ENCODE measurements around the gene STK17B. TPM values are rescaled to one million over a fixed set of nuclear protein-coding genes. Genes with fewer than 3 reads are reported as not detected.
A peak's percentile ranks its signal among the peaks of the same experiment; 100 is the strongest.

STK17B gene
- total RNA-seq, 2 experiments from 2014 or later: 237 to 250 TPM

GRCh38 chr2:196186266-196186980, 15.0 kb upstream of the STK17B start:
- no peaks in the 10 kb centered on the region for H3K27me3 Mint-ChIP-seq
- ATAC-seq (no peak), DNase-seq (no peak)
- POLR2A ChIA-PET: interaction anchor here (0.6 kb wide), 1 partner anchor 33 kb away, joined by 3 read pairs; no protein-coding TSS in a partner anchor
- no peak for TF ChIP-seq CTCF (IDR thresholded peaks at IDR 0.05)
- peak overlapping the region; percentile 13 for H3K27ac Mint-ChIP-seq
- H3K4me1 Mint-ChIP-seq (ENCODE audit: low read depth): peaks cover 84% of the 10 kb centered on the region
- intact Hi-C loops (cut with micrococcal nuclease): no loop called here
- H3K4me3 Mint-ChIP-seq: no peak overlapping the region
- CTCF ChIA-PET: interaction anchor here (1.8 kb wide), 1 partner anchor 10 kb away, joined by 3 read pairs; no protein-coding TSS in a partner anchor
- H3K9me3 Mint-ChIP-seq: peaks cover 16% of the 10 kb centered on the region
- peaks cover 15% of the 10 kb centered on the region for H3K36me3 Mint-ChIP-seq (ENCODE audit: low read depth)

- peak; percentile 25 for DNase-seq
- H3K4me3 Mint-ChIP-seq: no peak overlapping the region
- intact Hi-C loops (cut with micrococcal nuclease): no loop called here
- H3K36me3 Mint-ChIP-seq (ENCODE audit: low read depth): peaks cover 24% of the 10 kb centered on the region
- H3K27ac Mint-ChIP-seq: peak overlapping the region; percentile 93
- CTCF ChIA-PET: interaction anchor here (1.0 to 1.4 kb wide), 4 partner anchors 10 to 107 kb away, joined by 3 to 5 read pairs (median 3); no protein-coding TSS in a partner anchor
- H3K4me1 Mint-ChIP-seq (ENCODE audit: low read depth): peaks cover 84% of the 10 kb centered on the region
- TF ChIP-seq CTCF (IDR thresholded peaks at IDR 0.05): no peak
- no peak for ATAC-seq
- H3K9me3 Mint-ChIP-seq: peaks cover 16% of the 10 kb centered on the region
- POLR2A ChIA-PET: interaction anchor here (0.6 to 5.2 kb wide), 12 partner anchors 9 to 50 kb away, joined by 3 to 42 read pairs (median 4); partner anchors contain the start of gene STK17B
- H3K27me3 Mint-ChIP-seq: no peaks in the 10 kb centered on the region
Observed at GRCh38 chr2:196184921-196185320, 13.5 kb upstream of the STK17B start.

DNA sequence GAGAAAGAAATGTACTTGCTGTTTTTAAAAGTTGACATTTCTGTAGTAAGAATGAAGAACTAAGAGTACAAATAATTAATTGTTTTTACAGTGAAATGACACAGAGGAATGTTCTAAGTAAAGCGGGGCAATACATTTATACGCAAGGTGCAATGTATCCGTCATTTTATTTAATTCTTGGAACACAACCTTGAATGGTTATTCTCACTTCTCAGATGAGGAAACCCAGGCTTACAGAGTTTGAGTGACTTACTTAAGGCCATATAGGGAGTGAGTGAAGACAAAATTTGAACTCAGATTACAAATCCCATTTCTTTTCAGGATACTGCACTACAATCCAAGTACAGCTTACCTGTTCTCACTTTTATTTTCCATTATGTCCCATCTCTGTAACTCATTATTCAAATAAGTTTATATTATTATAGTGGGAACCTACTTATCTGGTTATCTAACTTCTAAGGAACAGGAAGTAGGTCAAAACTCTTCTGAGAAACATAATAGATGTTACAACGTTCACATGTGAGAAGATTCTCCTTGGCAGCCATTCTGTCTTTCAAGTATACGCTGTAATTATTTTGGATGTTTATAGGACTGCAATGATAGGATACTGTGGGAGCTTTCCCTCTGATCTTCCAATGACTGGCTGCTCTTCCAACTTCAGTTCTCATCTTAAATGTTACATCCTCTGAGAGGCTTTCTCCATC, 12.3 kb upstream of the STK17B start:
- Mint-ChIP-seq H3K4me1 (ENCODE audit: low read depth) (peaks cover 82% of the 10 kb centered on the region), H3K27ac (peak overlapping the region; percentile 93), H3K36me3 (ENCODE audit: low read depth) (peaks cover 33% of the 10 kb centered on the region), H3K4me3 (peak overlapping the region; percentile 76), H3K9me3 (peaks cover 17% of the 10 kb centered on the region), H3K27me3 (no peaks in the 10 kb centered on the region)
- intact Hi-C loops (cut with micrococcal nuclease): loop anchor here (2.0 kb wide), 1 partner anchor 17 kb away; no protein-coding TSS in a partner anchor
- CTCF ChIA-PET: interaction anchor here (1.0 to 3.0 kb wide), 10 partner anchors 12 to 106 kb away, joined by 3 to 12 read pairs (median 4); no protein-coding TSS in a partner anchor
- TF ChIP-seq CTCF (IDR thresholded peaks at IDR 0.05): no peak
- POLR2A ChIA-PET: interaction anchor here (0.6 to 5.2 kb wide), 15 partner anchors 9 to 77 kb away, joined by 3 to 42 read pairs (median 5); partner anchors contain the start of gene STK17B
- DNase-seq: no peak
- ATAC-seq: peak; percentile 65

GRCh38 chr2:196183172-196183473, 11.7 kb upstream of the STK17B start:
- peak overlapping the region; percentile 93 for H3K27ac Mint-ChIP-seq
- intact Hi-C loops (cut with micrococcal nuclease): loop anchor here (2.0 kb wide), 1 partner anchor 18 kb away; no protein-coding TSS in a partner anchor
- peak overlapping the region; percentile 76 for H3K4me3 Mint-ChIP-seq
- peaks cover 79% of the 10 kb centered on the region for H3K4me1 Mint-ChIP-seq (ENCODE audit: low read depth)
- TF ChIP-seq CTCF (IDR thresholded peaks at IDR 0.05): no peak
- H3K9me3 Mint-ChIP-seq: peaks cover 17% of the 10 kb centered on the region
- ChIA-PET CTCF (interaction anchor here (0.8 to 3.0 kb wide), 9 partner anchors 13 to 105 kb away, joined by 3 to 12 read pairs (median 4); no protein-coding TSS in a partner anchor), POLR2A (interaction anchor here (0.6 to 5.2 kb wide), 12 partner anchors 9 to 77 kb away, joined by 3 to 42 read pairs (median 7); partner anchors contain the start of gene STK17B)
- H3K36me3 Mint-ChIP-seq (ENCODE audit: low read depth): peaks cover 33% of the 10 kb centered on the region
- H3K27me3 Mint-ChIP-seq: no peaks in the 10 kb centered on the region
- ATAC-seq (peak; percentile 28), DNase-seq (peak; percentile 30)

Data from activated CD8-positive, alpha-beta T cell treated with anti-CD3 and anti-CD28 coated beads for 36 hours (primary cell).